Spleen (tissue), 7 donors: ENCODE measurements around the gene ZNF385B.

Source experiments
- CTCF ChIP-seq, 11 experiments: fragments of 200-600 bp in 7 of 11; fragments of 450-650 bp in 4 of 11; sonication (generic) in 4 of 11; IDR thresholded peaks in 8 of 11; conservative IDR thresholded peaks in 3 of 11; 1 replicate in 7 of 11; 2 replicates in 4 of 11; pipeline versions ENCODE4 v1.4.0 to v1.8.0; 2016 to 2021; ENCODE audit warnings: antibody characterized with exemption in 11 of 11, inconsistent platforms in 4 of 11, mild to moderate bottlenecking in 1 of 11
- POLR2A ChIP-seq, 3 donors: fragments of 450-650 bp; IDR thresholded peaks; one replicate each; pipeline ENCODE4 v1.5.1; 2017; ENCODE audit warnings: antibody characterized with exemption in 3 of 3, mild to moderate bottlenecking in 1 of 3
- POLR2AphosphoS5 ChIP-seq, 3 donors: sonication (generic); formaldehyde crosslinking; IDR thresholded peaks; one replicate each; pipeline ENCODE4 v1.5.1; 2017; ENCODE audit warnings: antibody characterized with exemption in 3 of 3
- donor health status: DM: no; HTN: no; CAD: no; lungs with moderate emphysema.
- donor health status: DM: no; HTN: no; CAD: no.
- donor health status: DM: no; HTN: no; CAD: no.

GRCh38 chr2:179703702-179704101, 157.7 kb downstream of the ZNF385B start:
- TF ChIP-seq CTCF (IDR thresholded peaks at IDR 0.05 in 8 of 11, conservative IDR thresholded peaks at IDR 0.05 in 3 of 11), result no peak
- TF ChIP-seq POLR2A (IDR thresholded peaks at IDR 0.05), result no peak
- no peak for TF ChIP-seq POLR2AphosphoS5 (IDR thresholded peaks at IDR 0.05)
